Ectodermal cell (in vitro differentiated cells): ENCODE results near the gene GPD1L.
"Not testable (repeated sequence)": the region's sequence is repeated elsewhere in the genome, so short reads cannot be mapped to it uniquely, and the experiment has no call there.

Source experiments
- H3K27ac ChIP-seq: 2 replicates; pipeline ENCODE4 v1.7.0; 2013; ENCODE audit warnings: mild to moderate bottlenecking, low read depth, low read length; ENCODE audit not compliant: insufficient read depth, poor library complexity, severe bottlenecking
- H3K27me3 ChIP-seq: 2 replicates; pipeline ENCODE4 v1.7.0; 2013; ENCODE audit warnings: mild to moderate bottlenecking, low read length; ENCODE audit not compliant: insufficient read depth, control insufficient read depth, poor library complexity, severe bottlenecking
- H3K36me3 ChIP-seq: one replicate; pipeline ENCODE4 v1.7.0; 2013; ENCODE audit warnings: low read length; ENCODE audit not compliant: control insufficient read depth, insufficient read depth
- H3K4me1 ChIP-seq: one replicate; pipeline ENCODE4 v1.7.0; 2013; ENCODE audit warnings: low read length; ENCODE audit not compliant: control insufficient read depth, insufficient read depth
- H3K4me3 ChIP-seq: 2 replicates; pipeline ENCODE4 v1.7.0; 2013; ENCODE audit warnings: low read depth, low read length, control low read depth; ENCODE audit not compliant: insufficient read depth
- H3K9me3 ChIP-seq: 2 replicates; pipeline ENCODE4 v1.7.0; 2013; ENCODE audit warnings: mild to moderate bottlenecking, low read length, moderate library complexity; ENCODE audit not compliant: control insufficient read depth
- WGBS, 2 experiments: methylation state at CpG; one replicate each; pipeline ENCODE4 v1.1.7; 2013; ENCODE audit warnings: missing lambda C conversion rate in 2 of 2; 5-methylcytosine and 5-hydroxymethylcytosine counted together

Gene GPD1L

DNA sequence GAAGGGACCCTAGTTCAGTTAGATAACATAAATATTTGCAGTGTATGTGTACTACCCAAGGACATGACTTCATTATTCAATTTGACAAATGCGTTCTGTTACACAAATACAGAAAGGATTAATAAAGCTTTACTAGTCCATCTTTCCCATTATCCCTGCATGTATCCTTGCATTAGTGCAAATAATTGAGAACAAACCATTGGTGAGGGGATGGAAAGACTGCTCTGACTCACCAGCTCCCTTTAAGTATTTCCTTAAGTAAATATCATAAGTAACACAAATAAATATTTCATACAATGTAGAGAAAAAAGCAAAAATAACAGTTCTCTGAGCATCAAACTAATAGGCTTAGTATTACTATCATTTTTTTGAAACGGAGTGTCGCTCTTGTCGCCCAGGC, 1.9 kb upstream of the GPD1L start:
- H3K36me3 ChIP-seq, result no peaks in the 10 kb centered on the region
- WGBS, 2 experiments, result 92 to 94% methylated on average over 4 of the region's 4 CpGs
- H3K4me3 ChIP-seq, result no peak overlapping the region
- H3K4me1 ChIP-seq, result peaks cover 4% of the 10 kb centered on the region
- H3K27ac ChIP-seq, result no peak overlapping the region
- no peaks in the 10 kb centered on the region for H3K9me3 ChIP-seq
- peaks cover 23% of the 10 kb centered on the region for H3K27me3 ChIP-seq

DNA sequence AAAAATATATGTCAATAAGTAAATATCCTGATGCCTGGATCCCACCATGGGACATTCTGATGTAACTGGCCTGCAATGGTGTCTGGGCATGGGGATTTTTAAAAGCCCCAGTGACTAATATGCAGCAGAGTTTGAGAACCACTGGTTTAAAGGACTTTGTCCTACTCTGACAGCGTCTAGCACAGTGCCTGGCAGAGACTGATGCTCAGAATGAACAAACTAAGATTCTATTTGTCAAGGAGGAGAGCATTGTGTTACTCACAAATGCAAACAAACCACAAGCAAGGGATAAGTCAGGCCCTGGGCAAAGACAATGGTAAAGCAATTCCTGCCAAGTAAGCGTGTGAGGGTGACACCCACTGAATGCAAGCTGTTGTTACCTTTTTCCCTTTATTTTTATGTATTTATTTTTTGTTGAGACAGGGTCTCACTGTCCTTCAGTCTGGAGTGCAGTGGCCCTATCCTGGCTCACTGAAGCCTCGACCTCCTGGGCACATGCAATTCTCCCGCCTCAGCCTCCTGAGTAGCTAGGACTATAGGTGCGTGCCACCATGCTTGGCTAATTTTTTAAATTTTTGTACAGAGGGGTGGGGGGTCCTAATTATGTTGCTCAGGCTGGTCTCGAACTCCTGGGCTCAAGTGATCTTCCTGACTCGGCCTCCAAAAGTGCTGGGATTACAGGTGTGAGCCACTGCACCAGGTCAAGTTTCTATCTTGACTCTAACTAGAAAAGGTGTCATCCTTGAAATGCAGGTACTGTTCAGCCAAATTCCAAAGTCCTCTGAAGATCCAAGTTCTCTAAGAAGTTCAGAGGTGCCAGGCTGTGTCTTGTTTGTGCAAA, 909 bp upstream of the GPD1L start:
- H3K9me3 ChIP-seq, result no peaks in the 10 kb centered on the region
- peaks cover 23% of the 10 kb centered on the region for H3K27me3 ChIP-seq
- WGBS, 2 experiments, result 91 to 94% methylated on average over 7 of the region's 7 CpGs
- peak overlapping the region; percentile 71 for H3K4me3 ChIP-seq
- H3K36me3 ChIP-seq, result no peaks in the 10 kb centered on the region
- H3K27ac ChIP-seq, result no peak overlapping the region
- H3K4me1 ChIP-seq, result peaks cover 4% of the 10 kb centered on the region

DNA sequence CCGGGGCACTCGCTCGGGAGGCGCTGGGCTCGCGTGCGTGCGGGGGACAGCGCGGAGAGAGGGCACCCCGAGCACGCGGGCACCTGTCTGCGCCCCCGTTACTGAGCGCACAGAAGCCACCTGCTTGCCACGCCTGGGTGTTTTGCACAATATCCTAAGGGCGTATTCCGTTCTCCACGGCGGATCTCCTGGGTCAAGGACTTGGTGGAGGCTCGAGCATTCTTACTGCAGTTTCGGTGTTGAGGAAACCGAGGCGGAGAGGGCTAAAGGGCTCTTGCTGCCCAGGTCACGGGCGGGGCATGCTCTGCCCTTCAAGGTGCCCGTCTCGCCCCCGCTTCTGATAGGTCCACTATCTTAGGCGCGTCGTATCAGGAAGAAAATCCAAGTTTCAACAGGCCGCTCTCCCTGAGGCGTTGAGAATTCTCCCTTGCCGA, 526 bp downstream of the GPD1L start:
- 11 to 13% methylated on average over 36 of the region's 36 CpGs for WGBS, 2 experiments
- H3K27me3 ChIP-seq, result peaks cover 23% of the 10 kb centered on the region
- peaks cover 4% of the 10 kb centered on the region for H3K4me1 ChIP-seq
- no peaks in the 10 kb centered on the region for H3K36me3 ChIP-seq
- no peak overlapping the region for H3K27ac ChIP-seq
- H3K4me3 ChIP-seq, result peak overlapping the region; percentile 71
- H3K9me3 ChIP-seq, result no peaks in the 10 kb centered on the region

DNA sequence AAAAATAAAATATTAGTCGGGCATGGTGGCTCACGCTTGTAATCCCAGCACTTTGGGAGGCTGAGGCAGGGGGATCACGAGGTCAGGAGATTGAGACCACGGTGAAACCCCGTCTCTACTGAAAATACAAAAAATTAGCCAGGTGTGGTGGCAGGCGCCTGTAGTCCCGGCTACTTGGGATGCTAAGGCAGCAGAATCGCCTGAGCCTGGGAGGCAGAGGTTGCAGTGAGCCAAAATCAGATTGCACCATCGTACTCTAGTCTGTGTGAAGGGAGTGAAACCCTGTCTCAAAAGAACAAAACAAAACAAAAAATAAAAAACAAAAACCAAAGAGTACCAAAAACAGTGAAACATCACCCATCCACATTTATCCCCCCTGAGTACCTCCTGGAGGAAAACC, 1.8 kb downstream of the GPD1L start:
- peaks cover 23% of the 10 kb centered on the region for H3K27me3 ChIP-seq
- not testable (repeated sequence) for H3K4me3 ChIP-seq, H3K4me1 ChIP-seq, H3K9me3 ChIP-seq, H3K27ac ChIP-seq, H3K36me3 ChIP-seq
- WGBS, 2 experiments, result 92% methylated on average over 9 of the region's 9 CpGs

DNA sequence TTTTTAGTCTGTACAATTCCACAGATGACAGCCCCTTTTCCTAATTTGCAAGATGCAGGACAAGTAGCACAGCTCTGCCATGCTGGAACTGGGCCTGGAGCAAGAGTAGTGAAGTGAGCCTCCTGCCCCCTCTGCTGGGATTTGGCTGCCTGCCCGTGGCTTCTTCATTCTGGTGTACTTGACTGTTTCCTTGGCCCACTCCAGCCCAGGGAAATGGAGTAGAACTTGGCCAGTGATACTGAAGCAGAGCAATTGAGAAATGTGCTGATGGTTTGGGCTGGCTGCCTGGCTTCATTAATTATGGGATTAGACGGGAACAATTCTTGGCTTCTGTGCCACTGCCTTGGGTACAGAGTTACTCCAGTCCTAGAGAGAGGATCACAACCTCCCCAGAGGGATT, 2.8 kb downstream of the GPD1L start:
- no peak overlapping the region for H3K4me3 ChIP-seq
- H3K27me3 ChIP-seq, result peaks cover 23% of the 10 kb centered on the region
- H3K36me3 ChIP-seq, result no peaks in the 10 kb centered on the region
- H3K4me1 ChIP-seq, result peaks cover 4% of the 10 kb centered on the region
- no peaks in the 10 kb centered on the region for H3K9me3 ChIP-seq
- 75 to 76% methylated on average over 2 of the region's 2 CpGs for WGBS, 2 experiments
- H3K27ac ChIP-seq, result no peak overlapping the region

DNA sequence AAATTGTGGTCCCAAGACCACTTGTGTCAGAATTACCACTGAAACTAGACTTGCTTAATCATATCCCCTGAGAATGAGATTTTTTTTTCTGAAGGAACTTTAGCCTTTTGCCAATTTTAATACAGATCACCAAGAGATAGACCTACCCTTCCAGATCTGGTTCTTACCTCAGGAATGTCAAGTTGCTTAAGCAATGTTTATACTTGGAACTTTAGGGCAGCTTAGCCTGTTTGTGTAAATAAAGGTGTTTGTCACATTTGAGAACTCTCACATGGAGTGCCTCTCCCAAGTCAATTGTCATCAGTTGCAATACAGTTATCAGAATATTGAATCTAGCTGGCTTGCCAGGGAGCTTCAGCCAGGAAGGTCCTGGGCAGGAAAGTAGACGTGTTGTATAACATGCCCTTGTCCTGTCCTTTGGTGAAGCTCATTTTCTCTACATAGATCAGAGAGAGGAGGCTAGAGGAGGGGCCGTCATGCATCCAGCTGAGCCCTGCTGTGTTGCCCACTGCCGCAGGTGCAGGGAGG, 3.9 kb downstream of the GPD1L start:
- no peaks in the 10 kb centered on the region for H3K9me3 ChIP-seq
- H3K4me3 ChIP-seq, result no peak overlapping the region
- H3K36me3 ChIP-seq, result no peaks in the 10 kb centered on the region
- 83 to 85% methylated on average over 3 of the region's 3 CpGs for WGBS, 2 experiments
- H3K27me3 ChIP-seq, result peaks cover 23% of the 10 kb centered on the region
- no peak overlapping the region for H3K27ac ChIP-seq
- peaks cover 4% of the 10 kb centered on the region for H3K4me1 ChIP-seq

DNA sequence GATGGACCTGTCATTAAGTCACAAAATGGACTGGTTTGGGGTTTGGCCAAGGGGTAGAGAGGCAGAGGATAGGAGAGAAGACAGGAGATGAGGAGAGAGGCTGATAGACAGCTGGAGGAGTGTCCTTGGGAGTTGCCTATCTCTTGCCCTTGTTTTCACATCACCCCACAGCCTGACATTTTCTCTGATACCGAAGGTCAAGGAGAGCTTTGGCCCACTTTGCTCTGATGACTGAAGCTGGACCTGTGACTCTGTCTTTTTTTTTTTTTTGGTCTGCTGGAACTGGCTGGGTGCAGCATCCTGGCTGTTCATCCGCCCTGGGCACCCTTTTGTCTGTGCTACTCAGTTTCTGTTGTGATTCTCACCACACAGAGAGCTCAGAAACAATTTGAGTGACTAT, 5.1 kb downstream of the GPD1L start:
- Histone ChIP-seq H3K36me3 (no peaks in the 10 kb centered on the region), H3K4me3 (no peak overlapping the region), H3K9me3 (no peaks in the 10 kb centered on the region), H3K27me3 (peaks cover 22% of the 10 kb centered on the region), H3K4me1 (peaks cover 4% of the 10 kb centered on the region), H3K27ac (no peak overlapping the region)
- 92 to 95% methylated on average over 2 of the region's 2 CpGs for WGBS, 2 experiments

DNA sequence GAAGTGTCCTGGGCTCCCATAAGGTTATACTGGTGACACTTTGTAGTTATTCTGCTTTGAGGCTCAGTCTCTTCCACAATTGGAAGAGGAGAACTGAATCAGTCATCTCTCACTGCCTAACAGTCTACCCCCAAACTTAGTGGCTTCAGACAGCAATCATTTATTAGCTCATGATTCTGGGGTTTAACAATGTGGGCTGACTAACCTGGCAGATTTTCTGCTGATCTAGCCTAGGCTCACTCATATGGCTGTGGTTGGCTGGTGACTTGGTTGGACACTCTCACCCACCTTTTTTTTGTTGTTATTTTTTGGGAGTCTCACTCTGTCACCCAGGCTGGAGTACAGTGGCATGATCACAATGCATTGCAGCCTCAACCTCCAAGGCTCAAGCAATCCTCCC, 7.1 kb downstream of the GPD1L start:
- Histone ChIP-seq H3K36me3 (no peaks in the 10 kb centered on the region), H3K27ac (no peak overlapping the region), H3K4me1 (no peaks in the 10 kb centered on the region), H3K9me3 (no peaks in the 10 kb centered on the region), H3K4me3 (no peak overlapping the region), H3K27me3 (peaks cover 2% of the 10 kb centered on the region)

DNA sequence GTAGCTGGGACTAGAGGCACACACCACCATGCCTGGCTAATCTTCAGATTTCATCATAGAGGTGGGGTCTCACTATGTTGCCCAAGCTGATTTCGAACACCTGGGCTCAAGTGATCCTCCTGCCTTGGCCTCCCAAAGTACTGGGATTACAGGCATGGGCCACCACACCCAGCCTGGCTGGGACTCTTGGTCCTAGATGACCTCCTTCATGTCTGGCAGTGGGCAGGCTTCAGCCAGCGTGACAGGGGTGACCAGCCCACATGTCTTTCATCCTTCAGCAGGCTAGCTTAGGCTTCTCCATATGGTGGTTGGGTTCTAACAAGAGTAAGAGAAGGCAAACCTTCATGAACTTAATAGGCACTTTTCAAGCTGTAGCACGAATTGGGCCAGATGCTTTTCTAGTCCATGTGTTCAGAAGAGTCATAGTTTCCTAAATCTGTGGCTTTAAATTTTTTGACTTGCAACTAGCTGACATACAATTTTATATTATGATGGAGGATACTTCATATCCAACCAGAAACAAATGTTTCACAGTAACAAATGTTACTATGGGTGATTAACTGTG, 7.6 kb downstream of the GPD1L start:
- Histone ChIP-seq H3K27ac (no peak overlapping the region), H3K9me3 (no peaks in the 10 kb centered on the region), H3K4me3 (no peak overlapping the region), H3K4me1 (no peaks in the 10 kb centered on the region), H3K27me3 (no peaks in the 10 kb centered on the region), H3K36me3 (no peaks in the 10 kb centered on the region)
- 82 to 95% methylated on average over 3 of the region's 3 CpGs for whole genome bisulfite sequencing, 2 experiments

DNA sequence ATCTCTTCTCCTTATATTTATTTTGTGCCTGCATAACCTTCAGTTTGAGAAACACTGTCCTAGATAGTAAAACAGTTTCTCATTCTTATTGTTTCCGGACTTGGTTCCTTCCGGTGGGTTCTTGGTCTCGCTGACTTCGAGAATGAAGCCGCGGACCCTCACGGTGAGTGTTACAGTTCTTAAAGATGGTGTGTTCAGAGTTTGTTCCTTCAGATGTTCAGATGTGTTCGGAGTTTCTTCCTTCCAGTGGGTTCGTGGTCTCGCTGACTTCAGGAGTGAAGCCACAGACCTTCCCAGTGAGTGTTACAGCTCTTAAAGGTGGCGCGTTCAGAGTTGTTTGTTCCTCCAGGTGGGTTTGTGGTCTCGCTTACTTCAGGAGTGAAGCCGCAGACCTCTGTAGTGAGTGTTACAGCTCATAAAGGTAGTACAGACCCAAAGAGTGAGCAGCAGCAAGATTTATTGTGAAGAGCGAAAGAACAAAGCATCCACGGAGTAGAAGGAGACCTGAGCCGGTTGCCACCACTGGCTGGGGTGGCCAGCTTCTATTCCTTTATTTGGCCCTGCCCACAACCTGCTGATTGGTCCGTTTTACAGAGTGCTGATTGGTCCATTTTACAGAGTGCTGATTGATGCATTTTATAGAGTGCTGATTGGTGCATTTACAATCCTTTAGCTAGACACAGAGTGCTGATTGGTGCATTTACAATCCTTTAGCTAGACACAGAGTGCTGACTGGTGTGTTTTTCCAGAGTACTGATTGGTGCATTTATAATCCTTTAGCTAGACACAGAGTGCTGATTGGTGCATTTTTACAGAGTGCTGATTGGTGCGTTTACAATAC, 8.3 kb downstream of the GPD1L start:
- H3K27ac ChIP-seq, H3K4me3 ChIP-seq, H3K36me3 ChIP-seq, H3K9me3 ChIP-seq, H3K4me1 ChIP-seq, H3K27me3 ChIP-seq: not testable (repeated sequence)
- WGBS, 2 experiments, result 96% methylated on average over 19 of the region's 19 CpGs
